ENCODE results near the gene EBLN2. TPM values are rescaled to one million over a fixed set of nuclear protein-coding genes. Genes with fewer than 3 reads are reported as not detected.

Gene EBLN2
- total and polyA plus RNA-seq, 2 experiments from 2014 or later, result 4.7 to 9.9 TPM

DNA sequence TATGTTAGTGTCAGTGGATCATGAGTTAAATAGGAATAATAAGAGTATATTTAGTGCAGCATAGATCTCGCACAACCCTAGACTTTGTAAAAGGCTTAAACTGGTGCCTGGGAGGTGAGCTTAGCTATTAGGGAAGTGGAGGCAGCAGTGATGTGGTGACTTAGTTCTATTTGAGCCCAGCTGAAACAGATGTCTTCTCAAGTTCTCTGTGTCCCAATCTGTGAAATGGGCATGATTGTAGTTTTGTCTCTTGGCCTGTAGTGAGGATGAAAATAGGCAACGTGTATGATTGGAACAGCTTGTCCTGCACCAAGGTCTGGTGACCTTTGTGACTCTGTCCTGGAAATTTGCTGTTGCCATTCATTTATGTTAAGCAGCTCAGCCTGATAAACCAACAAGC, 34.7 kb downstream of the EBLN2 start:
- Histone ChIP-seq H4K20me1 (replicated peaks; ENCODE audit: insufficient read depth) (no peaks in the 10 kb centered on the region), H3K27me3 (ENCODE audit: insufficient read depth) (no peaks in the 10 kb centered on the region), H3K4me2 (no peak overlapping the region), H3F3A (replicated peaks; ENCODE audit: low read depth) (no peaks in the 10 kb centered on the region), H3K27ac (ENCODE audit: low read depth) (no peak overlapping the region), H3K36me3 (ENCODE audit: insufficient read depth) (no peaks in the 10 kb centered on the region), H2AFZ (no peak overlapping the region), H3K4me1 (ENCODE audit: insufficient read depth) (peaks cover 13% of the 10 kb centered on the region), H3K9me2 (ENCODE audit: insufficient read depth) (no peaks in the 10 kb centered on the region), H3K4me3 (no peak overlapping the region), H3K79me2 (replicated peaks; ENCODE audit: insufficient read depth) (no peaks in the 10 kb centered on the region)
- no peaks in the 10 kb centered on the region; the same call in 2 of the 3 replicates for H3K9me3 Mint-ChIP-seq
- no peak for DNase-seq (ENCODE audit: low spot score)
- H3K4me3 Mint-ChIP-seq, result no peak overlapping the region
- no peak overlapping the region for H3K27ac Mint-ChIP-seq
- no peak for TF ChIP-seq EZH2 (IDR thresholded peaks at IDR 0.05; ENCODE audit: low read depth, unreplicated experiment)
- no peak for ATAC-seq
- H3K4me1 Mint-ChIP-seq, result peaks cover 19% of the 10 kb centered on the region
- peaks cover 2% of the 10 kb centered on the region for H3K27me3 Mint-ChIP-seq (ENCODE audit: insufficient read depth, low read depth, poor library complexity)
- no peaks in the 10 kb centered on the region for H3K36me3 Mint-ChIP-seq (ENCODE audit: low read depth)

GRCh38 chr3:73098026-73098425, 36.6 kb downstream of the EBLN2 start:
- H2AFZ ChIP-seq, result no peak overlapping the region
- H3K27ac Mint-ChIP-seq, result no peak overlapping the region
- ATAC-seq, result no peak
- TF ChIP-seq ZNF114 (CRISPR knock-in tag; IDR thresholded peaks at IDR 0.05) (no peak), JUNB (IDR thresholded peaks at IDR 0.05; ENCODE audit: unreplicated experiment) (no peak), STAT1 (IDR thresholded peaks at IDR 0.05; ENCODE audit: unreplicated experiment) (no peak), ZNF331 (CRISPR knock-in tag; IDR thresholded peaks at IDR 0.05; ENCODE audit: low read depth) (no peak), EZH2phosphoT487 (IDR thresholded peaks at IDR 0.05; ENCODE audit: unreplicated experiment) (no peak), CREB1 (CRISPR knock-in tag; IDR thresholded peaks at IDR 0.05; ENCODE audit: low read depth) (no peak), POLR2AphosphoS5 (IDR thresholded peaks at IDR 0.05; ENCODE audit: low read depth) (no peak), NANOG (IDR thresholded peaks at IDR 0.05; ENCODE audit: borderline replicate concordance) (no peak), EZH2 (IDR thresholded peaks at IDR 0.05; ENCODE audit: low read depth, unreplicated experiment) (no peak)
- TF ChIP-seq, protein P1, sequence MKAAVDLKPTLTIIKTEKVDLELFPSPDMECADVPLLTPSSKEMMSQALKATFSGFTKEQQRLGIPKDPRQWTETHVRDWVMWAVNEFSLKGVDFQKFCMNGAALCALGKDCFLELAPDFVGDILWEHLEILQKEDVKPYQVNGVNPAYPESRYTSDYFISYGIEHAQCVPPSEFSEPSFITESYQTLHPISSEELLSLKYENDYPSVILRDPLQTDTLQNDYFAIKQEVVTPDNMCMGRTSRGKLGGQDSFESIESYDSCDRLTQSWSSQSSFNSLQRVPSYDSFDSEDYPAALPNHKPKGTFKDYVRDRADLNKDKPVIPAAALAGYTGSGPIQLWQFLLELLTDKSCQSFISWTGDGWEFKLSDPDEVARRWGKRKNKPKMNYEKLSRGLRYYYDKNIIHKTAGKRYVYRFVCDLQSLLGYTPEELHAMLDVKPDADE (IDR thresholded peaks at IDR 0.05), result no peak
- TF ChIP-seq, protein P2, sequence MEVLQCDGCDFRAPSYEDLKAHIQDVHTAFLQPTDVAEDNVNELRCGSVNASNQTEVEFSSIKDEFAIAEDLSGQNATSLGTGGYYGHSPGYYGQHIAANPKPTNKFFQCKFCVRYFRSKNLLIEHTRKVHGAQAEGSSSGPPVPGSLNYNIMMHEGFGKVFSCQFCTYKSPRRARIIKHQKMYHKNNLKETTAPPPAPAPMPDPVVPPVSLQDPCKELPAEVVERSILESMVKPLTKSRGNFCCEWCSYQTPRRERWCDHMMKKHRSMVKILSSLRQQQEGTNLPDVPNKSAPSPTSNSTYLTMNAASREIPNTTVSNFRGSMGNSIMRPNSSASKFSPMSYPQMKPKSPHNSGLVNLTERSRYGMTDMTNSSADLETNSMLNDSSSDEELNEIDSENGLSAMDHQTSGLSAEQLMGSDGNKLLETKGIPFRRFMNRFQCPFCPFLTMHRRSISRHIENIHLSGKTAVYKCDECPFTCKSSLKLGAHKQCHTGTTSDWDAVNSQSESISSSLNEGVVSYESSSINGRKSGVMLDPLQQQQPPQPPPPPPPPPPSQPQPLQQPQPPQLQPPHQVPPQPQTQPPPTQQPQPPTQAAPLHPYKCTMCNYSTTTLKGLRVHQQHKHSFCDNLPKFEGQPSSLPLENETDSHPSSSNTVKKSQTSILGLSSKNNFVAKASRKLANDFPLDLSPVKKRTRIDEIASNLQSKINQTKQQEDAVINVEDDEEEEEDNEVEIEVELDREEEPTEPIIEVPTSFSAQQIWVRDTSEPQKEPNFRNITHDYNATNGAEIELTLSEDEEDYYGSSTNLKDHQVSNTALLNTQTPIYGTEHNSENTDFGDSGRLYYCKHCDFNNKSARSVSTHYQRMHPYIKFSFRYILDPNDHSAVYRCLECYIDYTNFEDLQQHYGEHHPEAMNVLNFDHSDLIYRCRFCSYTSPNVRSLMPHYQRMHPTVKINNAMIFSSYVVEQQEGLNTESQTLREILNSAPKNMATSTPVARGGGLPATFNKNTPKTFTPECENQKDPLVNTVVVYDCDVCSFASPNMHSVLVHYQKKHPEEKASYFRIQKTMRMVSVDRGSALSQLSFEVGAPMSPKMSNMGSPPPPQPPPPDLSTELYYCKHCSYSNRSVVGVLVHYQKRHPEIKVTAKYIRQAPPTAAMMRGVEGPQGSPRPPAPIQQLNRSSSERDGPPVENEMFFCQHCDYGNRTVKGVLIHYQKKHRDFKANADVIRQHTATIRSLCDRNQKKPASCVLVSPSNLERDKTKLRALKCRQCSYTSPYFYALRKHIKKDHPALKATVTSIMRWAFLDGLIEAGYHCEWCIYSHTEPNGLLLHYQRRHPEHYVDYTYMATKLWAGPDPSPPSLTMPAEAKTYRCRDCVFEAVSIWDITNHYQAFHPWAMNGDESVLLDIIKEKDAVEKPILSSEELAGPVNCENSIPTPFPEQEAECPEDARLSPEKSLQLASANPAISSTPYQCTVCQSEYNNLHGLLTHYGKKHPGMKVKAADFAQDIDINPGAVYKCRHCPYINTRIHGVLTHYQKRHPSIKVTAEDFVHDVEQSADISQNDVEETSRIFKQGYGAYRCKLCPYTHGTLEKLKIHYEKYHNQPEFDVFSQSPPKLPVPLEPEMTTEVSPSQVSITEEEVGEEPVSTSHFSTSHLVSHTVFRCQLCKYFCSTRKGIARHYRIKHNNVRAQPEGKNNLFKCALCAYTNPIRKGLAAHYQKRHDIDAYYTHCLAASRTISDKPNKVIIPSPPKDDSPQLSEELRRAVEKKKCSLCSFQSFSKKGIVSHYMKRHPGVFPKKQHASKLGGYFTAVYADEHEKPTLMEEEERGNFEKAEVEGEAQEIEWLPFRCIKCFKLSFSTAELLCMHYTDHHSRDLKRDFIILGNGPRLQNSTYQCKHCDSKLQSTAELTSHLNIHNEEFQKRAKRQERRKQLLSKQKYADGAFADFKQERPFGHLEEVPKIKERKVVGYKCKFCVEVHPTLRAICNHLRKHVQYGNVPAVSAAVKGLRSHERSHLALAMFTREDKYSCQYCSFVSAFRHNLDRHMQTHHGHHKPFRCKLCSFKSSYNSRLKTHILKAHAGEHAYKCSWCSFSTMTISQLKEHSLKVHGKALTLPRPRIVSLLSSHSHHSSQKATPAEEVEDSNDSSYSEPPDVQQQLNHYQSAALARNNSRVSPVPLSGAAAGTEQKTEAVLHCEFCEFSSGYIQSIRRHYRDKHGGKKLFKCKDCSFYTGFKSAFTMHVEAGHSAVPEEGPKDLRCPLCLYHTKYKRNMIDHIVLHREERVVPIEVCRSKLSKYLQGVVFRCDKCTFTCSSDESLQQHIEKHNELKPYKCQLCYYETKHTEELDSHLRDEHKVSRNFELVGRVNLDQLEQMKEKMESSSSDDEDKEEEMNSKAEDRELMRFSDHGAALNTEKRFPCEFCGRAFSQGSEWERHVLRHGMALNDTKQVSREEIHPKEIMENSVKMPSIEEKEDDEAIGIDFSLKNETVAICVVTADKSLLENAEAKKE (CRISPR knock-in tag; IDR thresholded peaks at IDR 0.05), result no peak
- TF ChIP-seq, protein P3, sequence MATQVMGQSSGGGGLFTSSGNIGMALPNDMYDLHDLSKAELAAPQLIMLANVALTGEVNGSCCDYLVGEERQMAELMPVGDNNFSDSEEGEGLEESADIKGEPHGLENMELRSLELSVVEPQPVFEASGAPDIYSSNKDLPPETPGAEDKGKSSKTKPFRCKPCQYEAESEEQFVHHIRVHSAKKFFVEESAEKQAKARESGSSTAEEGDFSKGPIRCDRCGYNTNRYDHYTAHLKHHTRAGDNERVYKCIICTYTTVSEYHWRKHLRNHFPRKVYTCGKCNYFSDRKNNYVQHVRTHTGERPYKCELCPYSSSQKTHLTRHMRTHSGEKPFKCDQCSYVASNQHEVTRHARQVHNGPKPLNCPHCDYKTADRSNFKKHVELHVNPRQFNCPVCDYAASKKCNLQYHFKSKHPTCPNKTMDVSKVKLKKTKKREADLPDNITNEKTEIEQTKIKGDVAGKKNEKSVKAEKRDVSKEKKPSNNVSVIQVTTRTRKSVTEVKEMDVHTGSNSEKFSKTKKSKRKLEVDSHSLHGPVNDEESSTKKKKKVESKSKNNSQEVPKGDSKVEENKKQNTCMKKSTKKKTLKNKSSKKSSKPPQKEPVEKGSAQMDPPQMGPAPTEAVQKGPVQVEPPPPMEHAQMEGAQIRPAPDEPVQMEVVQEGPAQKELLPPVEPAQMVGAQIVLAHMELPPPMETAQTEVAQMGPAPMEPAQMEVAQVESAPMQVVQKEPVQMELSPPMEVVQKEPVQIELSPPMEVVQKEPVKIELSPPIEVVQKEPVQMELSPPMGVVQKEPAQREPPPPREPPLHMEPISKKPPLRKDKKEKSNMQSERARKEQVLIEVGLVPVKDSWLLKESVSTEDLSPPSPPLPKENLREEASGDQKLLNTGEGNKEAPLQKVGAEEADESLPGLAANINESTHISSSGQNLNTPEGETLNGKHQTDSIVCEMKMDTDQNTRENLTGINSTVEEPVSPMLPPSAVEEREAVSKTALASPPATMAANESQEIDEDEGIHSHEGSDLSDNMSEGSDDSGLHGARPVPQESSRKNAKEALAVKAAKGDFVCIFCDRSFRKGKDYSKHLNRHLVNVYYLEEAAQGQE (IDR thresholded peaks at IDR 0.05; ENCODE audit: unreplicated experiment), result no peak

More at GRCh38 chr3:73098026-73098425, 36.6 kb downstream of the EBLN2 start:
- H3K9me2 ChIP-seq (ENCODE audit: insufficient read depth), result no peaks in the 10 kb centered on the region
- no peaks in the 10 kb centered on the region for H4K20me1 ChIP-seq (replicated peaks; ENCODE audit: insufficient read depth)
- no peak overlapping the region for H3K27ac ChIP-seq (ENCODE audit: low read depth)
- no peaks in the 10 kb centered on the region for H3K36me3 ChIP-seq (ENCODE audit: insufficient read depth)
- H3K9me3 Mint-ChIP-seq, result no peaks in the 10 kb centered on the region; the same call in 2 of the 3 replicates
- peaks cover 9% of the 10 kb centered on the region for H3K27me3 Mint-ChIP-seq (ENCODE audit: insufficient read depth, low read depth, poor library complexity)
- H3F3A ChIP-seq (replicated peaks; ENCODE audit: low read depth), result no peaks in the 10 kb centered on the region
- H3K27me3 ChIP-seq (ENCODE audit: insufficient read depth), result no peaks in the 10 kb centered on the region
- H3K36me3 Mint-ChIP-seq (ENCODE audit: low read depth), result no peaks in the 10 kb centered on the region
- H3K4me1 ChIP-seq (ENCODE audit: insufficient read depth), result peaks cover 13% of the 10 kb centered on the region
- H3K4me1 Mint-ChIP-seq, result peaks cover 22% of the 10 kb centered on the region
- no peaks in the 10 kb centered on the region for H3K79me2 ChIP-seq (replicated peaks; ENCODE audit: insufficient read depth)
- no peak overlapping the region for H3K4me3 Mint-ChIP-seq
- no peak overlapping the region for H3K4me3 ChIP-seq
- no peak for DNase-seq (ENCODE audit: low spot score)
- H3K4me2 ChIP-seq, result no peak overlapping the region

All from GM23338 (cell line).